HG02678 (cell line): ENCODE measurements around the gene ENTPD6.
"Not testable (repeated sequence)": the region's sequence is repeated elsewhere in the genome, so short reads cannot be mapped to it uniquely, and the experiment has no call there.

ENCODE experiments used
- ATAC-seq: cut with Tn5 transposase; IDR thresholded peaks from one replicate; pipeline ENCODE4 v1.9.1; 2021; ENCODE audit warnings: mild to moderate bottlenecking, moderate library complexity; ENCODE audit not compliant: unreplicated experiment

The ENTPD6 gene

DNA sequence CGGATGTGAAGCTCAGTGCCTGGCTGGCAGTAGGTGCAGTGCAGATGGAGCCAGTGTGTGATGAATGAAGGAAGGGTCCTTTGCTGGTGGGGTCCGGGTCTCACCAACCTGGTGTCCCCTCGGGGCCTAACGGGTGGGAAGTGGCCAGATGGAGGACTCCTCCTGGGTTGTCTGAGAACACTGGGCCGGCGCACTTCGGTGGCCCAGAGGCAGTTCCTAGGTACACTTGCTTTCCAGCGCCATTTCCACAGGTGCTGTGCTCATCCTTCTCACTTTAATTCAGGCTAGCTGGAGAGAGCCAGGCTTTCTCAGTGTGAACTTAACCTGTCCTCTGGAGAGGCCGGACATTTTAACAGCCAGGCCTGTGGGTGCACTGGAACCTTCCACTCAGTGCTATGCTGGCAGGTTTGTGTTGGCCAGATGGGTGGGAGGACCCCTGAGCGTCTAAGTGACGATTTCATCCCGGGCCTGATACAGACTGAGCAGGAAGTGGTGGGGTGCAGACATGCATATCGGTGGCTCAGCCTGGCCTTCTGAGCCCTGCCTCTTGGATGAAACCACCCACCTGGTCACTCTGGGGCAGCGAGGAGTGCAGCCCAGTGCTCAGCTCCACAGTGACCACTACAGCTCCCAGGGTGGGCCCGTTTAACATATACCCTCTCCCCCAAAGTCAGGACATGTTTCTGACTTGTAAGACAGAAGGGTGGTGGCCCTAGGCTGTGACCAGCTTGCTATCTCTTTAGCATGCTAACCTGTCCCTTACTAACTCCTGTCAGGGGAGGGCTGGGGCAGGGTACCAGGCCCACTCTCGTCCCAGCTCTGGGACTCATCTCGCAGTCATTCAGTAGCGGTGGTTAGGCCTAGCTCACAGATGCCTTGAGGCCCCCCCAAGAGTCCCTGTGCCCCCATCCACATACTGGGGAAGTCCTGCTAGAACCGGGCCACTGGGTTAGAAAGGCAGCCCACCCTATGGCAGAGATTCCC lies 44.2 kb downstream of the ENTPD6 start:
- ATAC-seq = no peak

DNA sequence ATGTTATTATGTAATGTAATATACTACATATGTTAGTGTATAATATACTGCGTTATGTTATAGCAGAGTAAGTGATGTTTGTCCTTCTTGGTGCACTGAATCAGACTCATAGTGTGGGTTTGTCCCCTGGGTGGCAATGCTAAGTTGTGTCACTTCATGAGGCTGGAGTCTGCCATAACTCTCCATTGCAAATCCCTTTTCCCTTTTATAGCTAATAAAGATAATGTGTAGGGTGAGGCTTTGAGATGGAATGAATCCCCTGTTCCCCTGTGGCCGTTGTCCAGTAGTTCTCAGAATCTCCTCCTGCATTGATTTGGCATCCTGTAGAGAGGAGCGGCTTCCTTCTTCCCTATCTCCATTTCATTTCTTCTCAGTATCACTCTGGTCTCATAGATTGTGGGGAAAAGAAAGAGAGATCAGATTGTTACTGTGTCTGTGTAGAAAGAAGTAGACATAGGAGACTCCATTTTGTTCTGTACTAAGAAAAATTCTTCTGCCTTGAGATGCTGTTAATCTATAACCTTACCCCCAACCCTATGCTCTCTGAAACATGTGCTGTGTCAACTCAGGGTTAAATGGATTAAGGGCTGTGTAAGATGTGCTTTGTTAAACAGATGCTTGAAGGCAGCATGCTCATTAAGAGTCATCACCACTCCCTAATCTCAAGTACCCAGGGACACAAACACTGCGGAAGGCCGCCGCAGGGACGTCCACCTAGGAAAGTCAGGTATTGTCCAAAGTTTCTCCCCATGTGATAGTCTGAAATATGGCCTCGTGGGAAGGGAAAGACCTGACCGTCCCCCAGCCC lies 45.5 kb downstream of the ENTPD6 start:
- not testable (repeated sequence) for ATAC-seq

DNA sequence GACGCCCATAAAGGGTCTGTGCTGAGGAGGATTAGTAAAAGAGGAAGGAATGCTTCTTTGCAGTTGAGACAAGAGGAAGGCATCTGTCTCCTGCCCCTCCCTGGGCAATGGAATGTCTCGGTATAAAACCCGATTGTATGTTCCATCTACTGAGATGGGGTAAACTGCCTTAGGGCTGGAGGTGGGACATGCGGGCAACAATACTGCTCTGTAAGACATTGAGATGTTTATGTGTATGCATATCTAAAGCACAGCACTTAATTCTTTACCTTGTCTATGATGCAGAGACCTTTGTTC lies 46.1 kb downstream of the ENTPD6 start:
- ATAC-seq = not testable (repeated sequence)

DNA sequence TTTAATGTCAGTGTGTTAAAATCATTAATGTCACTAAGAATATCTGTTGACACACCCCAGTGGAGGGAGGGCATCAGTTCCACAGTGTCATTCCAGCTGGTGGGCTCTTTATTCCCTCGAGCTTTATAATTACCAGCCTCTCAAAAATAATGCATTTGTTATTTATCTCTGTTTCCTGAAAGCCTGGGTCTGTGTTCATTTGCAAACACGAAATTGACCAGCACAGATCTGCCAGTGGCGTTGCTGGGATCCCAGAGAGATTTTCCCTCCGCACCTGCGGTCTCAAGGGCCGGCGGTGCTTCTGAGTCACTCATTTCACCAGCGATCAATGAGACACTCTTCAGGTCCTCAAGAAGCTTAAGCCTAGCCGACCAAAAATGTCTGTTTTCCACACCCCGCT lies 46.7 kb downstream of the ENTPD6 start:
- no peak for ATAC-seq

DNA sequence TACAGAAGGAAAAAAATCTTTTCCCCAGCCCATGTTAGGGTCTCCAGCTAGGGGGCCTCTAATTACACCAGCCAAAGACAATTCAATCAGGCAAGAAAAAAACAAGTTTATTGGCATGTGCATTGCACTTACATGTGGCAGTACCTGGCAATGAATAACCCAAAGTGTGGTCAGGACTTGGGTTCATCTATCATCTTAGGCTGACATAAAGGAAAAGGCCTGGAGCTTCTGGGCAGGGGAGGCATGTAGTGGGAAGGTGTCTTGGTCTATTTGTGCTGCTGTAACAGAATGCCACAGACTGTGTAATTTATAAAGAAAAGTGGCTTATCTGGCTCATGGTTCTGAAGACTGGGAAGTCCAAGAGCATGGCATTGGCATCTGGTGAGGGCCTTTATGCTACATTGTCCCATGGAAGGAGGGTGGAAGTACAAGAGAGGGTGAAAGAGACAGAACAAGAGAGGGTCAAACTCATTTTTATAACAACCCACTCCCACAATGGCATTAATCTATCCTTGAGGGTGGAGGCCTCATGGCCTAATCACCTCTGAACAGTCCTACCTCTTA lies 48.0 kb downstream of the ENTPD6 start:
- ATAC-seq = no peak

DNA sequence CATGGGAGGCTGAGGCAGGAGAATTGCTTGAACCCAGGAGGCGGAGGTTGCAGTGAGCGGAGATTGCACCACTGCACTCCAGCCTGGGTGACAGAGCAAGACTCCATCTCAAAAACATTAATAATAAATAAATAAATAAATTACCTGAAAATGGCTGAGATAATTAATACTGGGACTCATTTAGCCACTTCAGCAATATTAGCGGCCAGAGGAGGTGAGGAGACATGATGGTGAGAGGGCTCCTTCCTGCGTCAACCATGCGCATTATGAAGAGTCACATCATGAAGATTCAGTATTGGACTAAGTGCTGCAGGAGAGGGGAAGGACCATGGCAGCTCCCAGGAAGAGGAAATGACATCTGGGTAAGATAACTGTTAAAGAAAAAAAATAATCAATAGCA lies 49.5 kb downstream of the ENTPD6 start:
- ATAC-seq = no peak

DNA sequence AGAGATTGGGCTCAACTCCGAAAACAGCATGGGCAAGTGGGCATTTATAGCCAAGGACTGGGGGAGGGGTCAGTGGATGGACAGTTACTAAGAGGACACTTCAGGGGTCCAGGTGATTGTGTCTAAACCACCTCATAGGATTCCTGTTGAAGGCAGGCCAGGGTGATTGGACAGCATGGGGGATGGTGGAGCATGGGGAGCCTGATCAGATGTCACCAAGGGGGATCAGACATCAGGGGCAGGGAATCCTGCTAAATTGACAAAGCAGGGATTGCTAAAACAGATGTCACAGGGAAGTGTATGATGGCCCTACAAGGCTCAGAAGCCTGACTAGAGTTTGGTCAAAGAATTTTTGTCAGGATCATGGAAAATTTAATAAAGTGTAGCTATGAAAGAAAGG lies 49.9 kb downstream of the ENTPD6 start:
- no peak for ATAC-seq

DNA sequence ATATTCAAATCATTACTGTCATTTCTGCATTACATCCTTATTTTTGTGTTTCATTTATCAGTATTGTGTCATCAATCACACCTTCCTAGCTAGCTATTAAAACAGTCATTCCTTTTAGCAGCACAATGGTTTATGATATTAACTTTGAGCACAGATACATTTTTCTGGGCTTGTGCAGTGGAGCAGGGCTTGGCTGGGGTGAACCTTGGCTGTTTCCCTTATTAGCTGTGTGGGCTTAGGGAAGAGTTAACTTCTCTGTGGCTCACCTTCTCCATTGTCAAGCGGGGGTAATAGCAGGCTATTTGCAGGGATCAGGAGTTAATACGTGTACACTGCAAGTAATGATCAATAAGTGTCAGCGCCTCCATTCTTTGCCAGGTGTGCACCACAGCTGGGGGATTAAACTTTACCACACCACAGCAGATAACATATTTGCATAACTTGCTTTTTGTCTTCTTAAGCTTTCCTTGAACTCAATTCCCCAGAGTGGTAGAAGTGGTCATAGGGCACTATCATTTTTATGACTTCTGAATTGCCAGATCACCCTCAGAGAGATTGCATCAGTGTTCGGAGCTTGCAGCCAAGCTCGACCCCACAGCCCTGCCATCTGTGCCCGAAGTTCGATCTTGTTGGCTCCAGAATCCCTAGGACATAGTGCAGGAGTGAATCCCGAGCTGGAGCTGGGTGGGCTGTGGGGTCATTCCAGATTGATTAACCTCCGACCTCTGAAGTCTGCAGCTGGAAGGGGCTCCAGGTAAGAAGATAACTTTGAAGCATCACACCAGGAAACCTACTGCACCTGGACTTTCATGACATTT lies 50.9 kb downstream of the ENTPD6 start:
- peak; percentile 26 for ATAC-seq

DNA sequence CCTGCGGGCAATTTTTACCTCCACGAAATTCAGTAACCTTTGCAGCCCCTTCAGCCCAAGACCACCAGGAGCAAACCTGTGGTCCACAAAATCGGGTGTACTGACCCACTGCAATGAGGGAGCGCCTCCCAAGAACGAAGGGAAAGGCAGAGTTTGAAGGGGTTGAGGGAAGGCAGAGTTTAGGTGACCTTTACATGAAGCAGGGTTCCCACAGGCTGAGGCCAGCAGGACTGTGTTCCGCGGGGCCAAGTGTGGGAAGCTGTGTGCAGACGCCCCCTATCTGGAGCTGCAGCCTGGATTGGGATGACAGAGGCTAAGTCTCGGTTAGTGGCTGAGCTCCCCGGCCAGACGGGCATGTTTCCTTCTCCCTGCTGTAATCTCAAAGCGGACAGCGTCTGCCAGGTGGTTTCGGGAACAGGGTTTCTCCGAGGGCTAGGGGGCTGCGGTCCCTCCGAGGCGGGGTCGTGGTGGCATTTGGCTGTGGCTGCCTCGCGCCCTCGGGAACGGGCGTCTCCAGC lies 51.5 kb downstream of the ENTPD6 start:
- no peak for ATAC-seq

DNA sequence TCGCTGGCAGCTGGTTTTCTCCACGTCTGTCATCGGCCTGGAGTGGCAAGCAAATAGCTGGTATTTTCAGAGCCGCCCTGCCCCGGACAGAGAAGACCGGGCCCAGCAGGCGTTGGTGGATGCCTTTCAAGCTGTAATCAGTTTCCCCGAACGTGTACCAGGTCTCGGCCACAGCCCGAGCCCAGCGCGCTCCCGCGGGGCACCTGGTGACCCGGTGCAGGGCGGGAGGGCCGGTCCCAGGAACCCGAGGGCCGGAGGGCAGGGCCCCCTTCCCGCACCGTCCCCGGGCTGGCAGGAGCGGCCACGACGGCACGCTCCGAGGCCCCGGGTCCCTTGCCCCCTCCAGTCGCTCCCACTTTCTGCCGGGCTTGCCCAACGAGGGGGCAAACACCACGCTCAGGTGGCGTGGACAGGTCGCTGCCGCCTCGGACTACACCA lies 52.0 kb downstream of the ENTPD6 start:
- ATAC-seq = peak; percentile 25

DNA sequence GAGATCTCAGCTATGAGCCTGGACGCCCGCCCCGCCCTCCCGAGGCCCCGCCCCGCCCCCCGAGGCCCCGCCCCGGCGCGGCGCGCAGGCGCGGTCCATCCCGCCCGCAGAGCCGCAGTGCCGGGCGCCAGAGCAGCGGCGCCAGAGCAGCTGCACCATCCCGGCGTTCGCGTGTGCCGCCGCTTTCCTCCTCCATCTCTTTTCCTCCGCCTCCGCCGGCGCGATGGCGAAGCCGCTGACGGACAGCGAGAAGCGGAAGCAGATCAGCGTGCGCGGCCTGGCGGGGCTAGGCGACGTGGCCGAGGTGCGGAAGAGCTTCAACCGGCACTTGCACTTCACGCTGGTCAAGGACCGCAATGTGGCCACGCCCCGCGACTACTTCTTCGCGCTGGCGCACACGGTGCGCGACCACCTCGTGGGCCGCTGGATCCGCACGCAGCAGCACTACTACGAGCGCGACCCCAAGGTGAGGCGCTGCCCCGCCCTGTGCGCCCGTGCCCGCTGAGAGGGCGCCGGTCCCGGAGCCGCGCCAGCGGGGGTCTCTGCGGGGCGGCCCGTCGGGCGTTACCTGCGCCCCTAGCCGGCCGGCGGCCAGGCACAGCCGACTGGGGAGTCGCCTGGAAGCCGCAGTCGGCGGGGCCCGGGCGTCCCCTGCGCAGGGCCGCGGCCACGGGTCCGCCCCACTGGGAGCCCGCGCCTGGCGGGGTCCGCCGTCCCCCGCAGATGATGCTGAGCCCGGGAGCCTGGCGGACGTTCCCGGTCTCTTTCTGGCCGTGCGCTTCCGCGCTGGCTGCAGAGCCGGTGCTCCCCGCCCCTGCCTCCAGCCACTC lies 52.7 kb downstream of the ENTPD6 start, which contains the start of gene PYGB:
TSS of gene PYGB (plus strand) at position 130 of the 830 bp plus-strand sequence. CDS start at position 224, 94 bp downstream.
- ATAC-seq = peak; percentile 74

DNA sequence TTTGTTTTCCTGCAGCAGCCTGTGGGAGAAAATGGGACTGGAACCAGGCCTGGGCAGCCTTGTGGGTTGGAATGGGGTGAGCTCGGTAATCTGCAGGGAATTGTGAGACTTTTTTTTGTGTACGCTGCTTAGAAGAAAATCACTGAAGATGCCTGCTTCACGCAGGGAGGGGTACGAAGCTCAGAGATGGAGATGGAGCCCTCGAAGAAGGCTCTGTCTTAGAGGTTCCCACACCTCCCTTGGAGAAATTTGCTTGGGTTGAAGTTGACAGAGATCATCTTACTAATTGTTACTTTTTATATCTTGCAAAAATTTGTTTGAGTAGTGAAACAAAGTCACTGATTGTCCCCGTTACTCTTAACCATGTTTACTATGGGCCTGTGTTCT lies 53.3 kb downstream of the ENTPD6 start:
- no peak for ATAC-seq

DNA sequence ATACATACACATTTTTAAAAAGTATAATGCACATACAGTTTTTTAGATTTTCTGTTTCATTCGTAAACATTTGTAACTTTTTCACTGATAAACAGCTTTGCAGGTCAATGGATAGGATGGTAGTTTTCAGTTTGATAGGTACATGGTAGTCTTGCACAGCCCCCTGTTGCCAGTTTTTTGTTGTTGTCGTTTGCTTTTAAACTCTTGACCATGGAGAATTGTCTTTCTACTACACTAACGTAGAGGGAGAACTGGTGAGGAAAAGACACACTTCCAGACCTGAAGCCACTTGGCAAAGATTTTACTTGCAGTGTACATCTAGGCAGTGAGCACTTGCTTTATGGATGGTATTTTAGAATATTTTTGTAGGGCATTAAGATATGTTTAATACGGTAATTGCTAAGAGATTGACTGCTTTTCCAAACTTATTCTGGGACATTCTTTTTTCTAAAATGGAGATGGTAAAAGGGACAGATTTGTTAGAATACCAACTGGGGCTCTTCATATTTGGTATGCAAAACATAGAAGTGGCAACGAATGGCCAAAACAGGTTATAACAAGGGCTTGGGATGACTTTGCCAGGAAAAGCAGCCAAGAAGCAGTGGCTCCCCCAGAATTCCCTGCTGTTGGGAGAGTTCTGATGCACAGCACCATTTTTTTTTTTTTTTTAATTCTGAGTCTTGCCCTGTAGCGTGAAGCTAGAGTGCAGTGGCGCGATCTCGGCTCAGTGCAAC lies 53.9 kb downstream of the ENTPD6 start:
- ATAC-seq = no peak

DNA sequence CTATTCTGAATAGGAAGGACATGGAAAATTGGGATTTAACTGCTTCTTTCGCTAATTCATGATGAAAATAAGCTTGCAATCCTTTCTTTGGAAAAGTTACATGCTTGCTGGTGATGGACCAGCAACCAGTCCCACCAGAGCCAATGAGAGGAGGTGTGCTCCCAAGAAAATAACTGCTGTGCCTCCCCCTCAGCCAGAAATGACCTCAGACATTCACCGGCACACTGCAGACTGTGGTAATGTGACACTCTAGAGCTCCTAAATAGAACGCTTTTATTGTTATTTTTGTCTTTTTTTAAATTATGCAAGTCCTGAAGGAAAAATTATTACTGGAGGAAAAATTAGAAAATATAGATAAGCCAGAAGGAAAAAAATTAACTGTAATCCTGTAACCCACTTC lies 55.0 kb downstream of the ENTPD6 start:
- ATAC-seq = no peak

DNA sequence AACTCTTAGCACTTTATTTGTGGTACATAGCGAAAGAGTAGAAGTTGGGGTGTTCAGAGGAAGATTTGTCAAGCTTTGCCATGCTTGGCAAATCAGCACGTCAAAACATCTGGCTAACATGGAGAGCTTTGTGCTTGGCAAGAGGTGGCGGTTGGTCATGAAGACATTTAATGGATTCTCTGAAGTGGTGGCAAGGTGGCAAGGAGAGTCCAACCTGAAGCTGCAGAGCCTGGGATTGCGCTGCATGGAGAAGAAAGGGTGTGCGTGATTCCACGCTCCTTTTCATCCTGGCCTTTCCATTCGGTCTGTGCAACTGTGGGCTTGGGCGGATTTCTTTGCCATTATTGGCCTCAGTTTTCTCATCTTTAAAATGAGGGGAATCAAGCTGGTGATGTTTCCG lies 55.5 kb downstream of the ENTPD6 start:
- no peak for ATAC-seq

DNA sequence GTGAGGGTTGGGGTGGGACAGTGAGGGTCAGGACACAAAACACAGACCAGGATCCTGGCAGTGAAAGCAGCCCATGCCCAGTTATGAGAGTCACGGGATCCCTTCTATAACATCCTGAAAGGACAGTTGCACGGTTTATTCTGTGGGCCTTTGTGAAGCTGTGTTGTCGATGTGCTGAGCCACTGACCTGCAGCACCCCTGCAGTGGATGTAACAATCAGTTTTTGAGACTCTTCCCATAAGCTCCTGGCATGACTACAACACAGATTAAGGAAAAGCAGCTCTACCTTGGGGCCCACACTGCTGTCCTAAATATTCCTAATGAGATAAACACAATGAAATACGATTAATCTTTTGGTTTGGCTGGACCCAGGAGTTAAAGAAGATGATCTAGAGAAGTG lies 56.0 kb downstream of the ENTPD6 start:
- ATAC-seq = no peak

DNA sequence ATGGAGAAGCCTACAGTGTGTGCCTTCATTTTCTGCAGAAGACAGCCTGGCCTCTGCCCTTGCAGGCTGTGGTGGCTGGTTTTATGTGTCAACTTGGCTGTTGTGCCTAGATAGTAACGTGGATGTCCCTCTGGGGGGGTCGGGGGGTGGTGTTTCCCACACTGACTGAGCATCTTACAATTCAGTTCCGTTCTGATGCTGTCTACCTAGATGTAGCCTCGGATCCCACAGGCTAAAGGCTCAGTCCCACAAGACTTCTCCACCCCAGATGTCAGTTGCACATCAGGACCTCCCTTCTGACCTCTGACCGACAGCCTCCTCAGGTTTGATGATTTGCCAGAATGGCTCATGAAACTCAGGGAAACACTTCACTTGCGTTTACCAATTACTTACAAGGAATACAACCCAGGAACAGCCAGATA lies 56.7 kb downstream of the ENTPD6 start:
- no peak for ATAC-seq

DNA sequence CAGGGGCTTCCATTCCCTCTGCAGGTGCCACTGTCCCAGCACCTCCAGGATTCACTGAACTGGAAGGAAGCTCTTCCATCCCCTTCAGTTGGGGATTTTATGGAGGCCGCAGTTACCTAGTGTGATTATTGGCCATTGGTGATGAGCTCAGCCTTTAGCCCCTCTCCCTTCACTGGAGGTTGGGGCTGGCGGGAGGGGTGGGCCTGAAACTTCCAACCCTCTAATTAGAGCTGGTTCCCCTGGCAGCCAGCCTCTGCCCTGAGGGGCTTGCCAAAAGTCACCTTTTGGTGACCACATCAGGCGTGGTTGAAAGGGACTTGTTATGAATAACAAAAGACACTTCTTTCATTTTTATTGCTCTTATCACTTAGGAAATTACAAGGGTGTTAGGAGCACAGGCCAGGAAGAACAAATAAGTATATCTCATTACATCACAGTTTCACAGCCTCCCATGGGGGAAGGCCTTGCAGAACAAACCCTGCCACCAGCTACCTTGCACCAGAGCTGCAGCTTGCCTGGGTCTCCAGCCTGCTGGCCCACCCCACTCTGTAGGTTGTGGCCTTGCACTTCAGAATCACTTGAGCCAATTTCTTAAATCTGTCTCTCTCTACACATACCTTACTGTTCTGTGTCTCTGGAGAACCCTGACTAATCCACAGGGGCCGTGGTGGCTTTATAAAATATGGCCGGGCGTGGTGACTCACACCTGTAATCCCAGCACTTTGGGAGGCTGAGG lies 57.3 kb downstream of the ENTPD6 start:
- no peak for ATAC-seq
